HG03039 (cell line): Measurements from ENCODE around the gene SLCO1A2.
"Not testable (repeated sequence)": the region's sequence is repeated elsewhere in the genome, so short reads cannot be mapped to it uniquely, and the experiment has no call there.

Experiments
- ATAC-seq: cut with Tn5 transposase; IDR thresholded peaks from one replicate; pipeline ENCODE4 v1.9.1; 2021; ENCODE audit warnings: mild to moderate bottlenecking, moderate library complexity; ENCODE audit not compliant: unreplicated experiment

SLCO1A2 gene, protein sequence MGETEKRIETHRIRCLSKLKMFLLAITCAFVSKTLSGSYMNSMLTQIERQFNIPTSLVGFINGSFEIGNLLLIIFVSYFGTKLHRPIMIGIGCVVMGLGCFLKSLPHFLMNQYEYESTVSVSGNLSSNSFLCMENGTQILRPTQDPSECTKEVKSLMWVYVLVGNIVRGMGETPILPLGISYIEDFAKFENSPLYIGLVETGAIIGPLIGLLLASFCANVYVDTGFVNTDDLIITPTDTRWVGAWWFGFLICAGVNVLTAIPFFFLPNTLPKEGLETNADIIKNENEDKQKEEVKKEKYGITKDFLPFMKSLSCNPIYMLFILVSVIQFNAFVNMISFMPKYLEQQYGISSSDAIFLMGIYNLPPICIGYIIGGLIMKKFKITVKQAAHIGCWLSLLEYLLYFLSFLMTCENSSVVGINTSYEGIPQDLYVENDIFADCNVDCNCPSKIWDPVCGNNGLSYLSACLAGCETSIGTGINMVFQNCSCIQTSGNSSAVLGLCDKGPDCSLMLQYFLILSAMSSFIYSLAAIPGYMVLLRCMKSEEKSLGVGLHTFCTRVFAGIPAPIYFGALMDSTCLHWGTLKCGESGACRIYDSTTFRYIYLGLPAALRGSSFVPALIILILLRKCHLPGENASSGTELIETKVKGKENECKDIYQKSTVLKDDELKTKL

DNA sequence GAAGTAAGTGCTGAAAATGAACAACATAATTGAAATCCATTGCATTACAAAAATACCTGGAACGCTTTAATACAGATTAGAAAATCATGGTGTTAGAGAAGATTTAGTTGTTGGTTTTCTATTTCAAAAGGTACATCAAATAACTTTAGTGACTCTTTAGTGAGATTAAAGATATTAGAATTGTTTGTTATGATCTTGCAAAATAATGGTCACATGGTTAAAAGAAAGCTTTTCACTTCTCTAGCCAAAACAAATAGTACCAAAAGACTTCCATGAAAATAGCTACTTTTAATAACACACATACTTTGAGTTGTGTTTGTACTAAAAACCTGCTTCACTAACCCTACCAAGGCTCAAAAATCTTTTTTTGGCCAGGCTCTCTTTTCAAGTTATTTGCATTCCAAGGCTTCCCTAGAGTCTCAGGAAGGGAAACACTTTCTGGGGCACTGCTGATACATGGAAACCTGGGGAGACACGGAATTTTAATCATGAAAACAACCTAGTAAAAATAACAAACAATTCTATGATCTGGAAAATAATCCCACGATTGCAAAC lies at the start of gene SLCO1A2:
SLCO1A2 (minus strand) TSS at position 147 of the 555 bp plus-strand sequence. CDS start 270 bp downstream, outside the sequence.
- no peak for ATAC-seq

DNA sequence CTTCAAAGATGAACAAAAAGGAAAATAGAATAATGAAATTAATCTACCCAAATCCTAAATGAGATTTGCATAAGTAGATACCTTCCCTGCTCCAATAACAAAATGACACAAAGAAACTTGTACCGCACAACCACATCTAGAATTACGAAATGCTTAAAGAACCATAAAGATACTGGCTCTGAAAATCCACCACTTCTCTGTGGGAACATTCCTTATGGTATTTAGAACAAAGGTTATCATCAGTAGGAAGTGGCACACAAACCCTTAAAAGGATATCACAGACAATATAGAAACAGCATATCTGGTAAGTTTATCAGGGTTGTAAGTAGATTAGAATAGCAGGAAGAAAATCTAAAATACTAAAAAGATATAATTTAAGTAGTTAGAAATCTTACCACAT lies 49.5 kb upstream of the SLCO1A2 start:
- ATAC-seq, result no peak

DNA sequence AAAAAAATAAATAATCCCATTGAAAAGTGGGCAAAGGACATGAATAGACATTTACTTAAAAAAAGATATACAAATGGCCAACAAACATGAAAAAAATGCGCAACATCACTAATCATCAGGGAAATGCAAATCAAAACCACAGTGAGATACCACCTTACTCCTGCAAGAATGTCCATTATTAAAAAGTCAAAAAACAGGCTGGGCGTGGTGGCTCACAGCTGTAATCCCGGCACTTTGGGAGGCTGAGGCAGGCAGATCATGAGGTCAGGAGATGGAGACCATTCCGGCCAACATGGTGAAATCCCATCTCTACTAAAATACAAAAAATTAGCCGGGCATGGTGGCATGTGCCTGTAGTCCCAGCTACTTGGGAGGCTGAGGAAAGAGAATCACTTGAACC lies 46.6 kb upstream of the SLCO1A2 start:
- not testable (repeated sequence) for ATAC-seq

DNA sequence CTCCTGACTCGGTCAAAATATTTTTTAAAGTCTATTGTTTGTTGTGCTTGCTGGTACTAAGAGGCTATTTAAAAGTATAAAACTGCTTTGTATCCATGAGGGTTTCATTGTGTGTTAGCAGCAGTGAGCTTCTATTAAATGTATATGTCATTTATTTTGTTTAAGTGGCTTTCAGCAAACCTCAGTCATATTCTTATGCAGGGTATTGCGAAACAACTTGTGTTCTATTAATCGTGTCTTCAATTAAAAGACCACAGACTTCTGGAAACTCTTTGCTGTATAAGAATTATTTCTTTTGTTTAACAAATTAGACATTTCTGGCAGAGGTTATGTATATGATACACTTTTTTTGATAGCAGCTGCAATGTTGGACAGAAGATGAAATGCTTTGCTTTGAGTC lies 44.5 kb upstream of the SLCO1A2 start:
- ATAC-seq, result no peak

DNA sequence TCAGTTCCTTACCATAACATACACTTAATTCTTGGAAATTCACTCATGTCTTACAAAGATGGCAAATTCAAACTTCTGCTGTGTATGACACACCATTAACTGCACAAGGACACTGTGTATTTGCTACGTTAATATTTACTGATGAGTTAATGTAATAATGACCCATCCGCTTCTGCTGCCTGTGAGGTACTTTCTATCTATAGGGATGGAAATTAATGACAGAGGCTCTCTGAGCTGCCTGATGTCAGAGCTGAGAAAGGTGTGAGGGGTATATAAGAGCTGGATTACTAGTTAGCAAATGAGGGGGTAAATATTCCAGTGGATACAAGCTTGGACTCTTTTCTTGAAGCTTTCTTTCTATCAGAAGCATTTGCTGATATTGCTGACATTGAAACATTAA lies 37.9 kb upstream of the SLCO1A2 start, which contains the start of gene IAPP:
IAPP (plus strand) TSS at position 301 of the 400 bp plus-strand sequence. CDS start 450 bp downstream, outside the sequence.
- ATAC-seq, result no peak

DNA sequence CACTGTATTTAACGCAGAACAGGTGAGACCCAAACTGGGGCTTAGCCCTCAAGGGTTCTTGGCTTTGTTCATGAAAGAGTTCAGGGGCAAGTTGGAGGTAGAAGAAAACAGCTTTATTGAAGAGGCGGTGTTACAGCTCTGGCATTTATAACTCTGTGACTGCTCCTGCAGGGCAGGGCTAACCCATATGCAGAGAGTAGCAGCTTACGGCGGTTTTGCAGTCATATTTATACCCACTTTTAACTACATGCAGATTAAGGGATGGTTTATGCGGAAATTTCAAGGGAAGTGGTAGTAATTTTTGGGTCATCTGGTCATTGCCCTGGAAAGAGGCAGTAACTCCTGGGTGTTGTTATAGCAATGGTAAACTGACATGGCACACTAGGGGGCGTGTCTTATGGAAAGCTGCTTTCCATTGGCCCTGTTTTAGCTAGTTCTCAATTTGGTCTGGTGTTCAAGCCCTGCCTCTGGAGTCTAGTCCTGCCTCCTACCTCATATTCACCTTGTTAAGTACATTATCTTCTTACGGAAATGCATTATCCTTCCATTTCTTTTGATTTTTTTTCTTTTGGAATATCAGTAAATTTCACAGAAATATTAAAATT lies 36.2 kb upstream of the SLCO1A2 start:
- ATAC-seq, result no peak

DNA sequence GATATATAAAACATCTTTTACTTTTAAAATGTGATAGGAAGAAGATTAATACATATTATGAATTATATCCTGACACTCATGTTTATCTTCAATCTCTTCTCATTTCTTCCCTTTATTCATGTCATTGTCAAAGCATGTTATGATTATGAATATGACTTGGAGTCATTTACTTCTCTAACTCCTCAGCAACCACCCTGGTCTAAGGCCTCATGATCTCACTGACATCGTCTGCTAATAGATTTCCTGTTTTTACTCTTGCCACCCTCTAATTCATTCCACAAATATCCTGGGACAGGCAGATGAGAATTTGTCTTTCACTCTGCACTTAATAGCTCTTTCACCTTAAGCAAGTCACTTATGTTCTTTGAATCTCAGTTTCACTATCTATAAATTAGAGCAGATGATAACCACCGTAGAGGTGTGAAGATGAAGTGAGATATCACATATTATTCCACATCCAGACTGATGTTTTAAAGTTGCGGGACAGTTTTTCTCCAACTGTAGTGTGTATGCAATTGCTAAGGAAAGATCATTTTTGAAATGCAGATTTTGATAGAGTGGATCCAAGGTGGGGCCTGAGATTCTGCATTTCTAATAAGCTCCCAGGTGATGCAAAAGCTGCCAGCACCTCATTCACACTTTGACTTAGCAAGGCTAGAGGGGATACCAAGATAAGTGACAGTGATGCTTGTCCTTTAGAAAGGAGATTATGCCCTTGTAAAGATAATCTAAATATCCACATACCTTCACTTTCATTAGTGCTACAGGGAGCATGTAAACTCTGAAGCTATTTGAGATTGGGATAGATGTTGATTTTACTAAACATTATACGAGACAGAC lies 34.6 kb upstream of the SLCO1A2 start:
- no peak for ATAC-seq

DNA sequence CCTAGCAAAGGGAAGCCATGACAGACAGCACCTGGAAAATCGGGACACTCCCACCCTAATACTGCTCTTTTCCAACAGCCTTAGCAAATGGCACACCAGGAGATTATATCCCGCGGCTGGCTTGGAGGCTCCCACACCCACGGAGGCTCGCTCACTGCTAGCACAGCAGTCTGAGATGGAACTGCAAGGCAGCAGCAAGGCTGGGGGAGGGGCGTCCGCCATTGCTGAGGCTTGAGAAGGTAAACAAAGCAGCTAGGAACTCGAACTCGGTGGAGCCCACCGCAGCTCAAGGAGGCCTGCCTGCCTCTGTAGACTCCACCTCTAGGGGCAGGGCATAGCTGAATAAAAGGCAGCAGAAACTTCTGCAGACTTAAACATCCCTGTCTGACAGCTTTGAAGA lies 25.9 kb upstream of the SLCO1A2 start:
- not testable (repeated sequence) for ATAC-seq

DNA sequence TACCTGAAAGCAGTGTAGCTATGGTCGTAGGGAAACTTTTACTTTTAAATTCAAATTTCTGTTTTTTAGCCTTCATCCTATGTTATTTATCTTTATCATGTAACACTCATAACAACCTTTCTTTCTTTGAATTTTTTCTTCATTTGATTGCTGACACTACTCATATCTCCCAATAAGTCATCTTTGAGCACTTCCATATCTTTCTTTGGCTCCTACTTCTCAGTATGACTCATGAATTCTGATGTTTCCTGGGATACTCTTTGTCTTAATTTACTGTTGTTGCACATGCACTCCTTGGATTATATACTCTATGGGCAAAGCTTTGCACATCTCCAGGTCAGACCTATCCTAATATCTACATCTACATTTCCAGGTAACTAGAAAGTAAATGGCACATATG lies 19.9 kb upstream of the SLCO1A2 start:
- no peak for ATAC-seq

DNA sequence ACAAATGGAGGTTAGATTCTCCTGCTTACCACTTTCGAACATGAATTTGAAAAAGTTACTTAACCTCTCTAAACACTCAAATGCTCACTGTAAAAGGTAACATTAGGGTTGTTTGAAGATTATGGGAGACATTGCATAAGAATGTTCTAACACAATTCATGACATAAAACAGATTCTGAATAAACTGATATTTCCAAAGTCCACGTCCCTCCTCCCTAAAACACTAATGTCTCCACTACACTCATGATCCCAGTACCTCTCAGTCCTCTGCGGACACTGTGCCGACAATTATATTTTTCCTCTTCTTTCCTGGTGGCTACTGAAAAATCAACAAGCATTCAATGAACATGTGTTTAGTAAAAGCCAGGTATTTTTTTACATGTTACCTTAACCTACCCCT lies 19.2 kb upstream of the SLCO1A2 start:
- ATAC-seq, result no peak

DNA sequence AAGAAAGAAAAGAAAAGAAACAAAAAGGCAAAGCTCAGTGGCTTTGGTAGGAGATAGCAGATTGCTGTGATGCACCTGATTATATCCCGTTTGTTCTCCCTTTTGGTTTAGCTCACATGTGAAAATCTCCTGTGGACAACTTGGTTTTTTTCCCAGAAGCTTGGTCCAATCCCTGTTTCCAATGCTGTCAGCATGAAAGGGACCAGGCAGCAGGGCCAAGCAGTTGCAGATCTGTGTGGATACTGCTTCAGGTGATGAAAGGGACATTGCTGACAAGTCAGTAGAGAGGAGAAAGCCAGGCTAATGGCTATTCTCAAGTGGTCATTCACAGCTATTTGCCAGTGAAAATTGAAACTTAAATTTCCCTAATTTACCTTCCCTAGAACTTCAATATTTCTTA lies 18.8 kb upstream of the SLCO1A2 start:
- ATAC-seq, result no peak

DNA sequence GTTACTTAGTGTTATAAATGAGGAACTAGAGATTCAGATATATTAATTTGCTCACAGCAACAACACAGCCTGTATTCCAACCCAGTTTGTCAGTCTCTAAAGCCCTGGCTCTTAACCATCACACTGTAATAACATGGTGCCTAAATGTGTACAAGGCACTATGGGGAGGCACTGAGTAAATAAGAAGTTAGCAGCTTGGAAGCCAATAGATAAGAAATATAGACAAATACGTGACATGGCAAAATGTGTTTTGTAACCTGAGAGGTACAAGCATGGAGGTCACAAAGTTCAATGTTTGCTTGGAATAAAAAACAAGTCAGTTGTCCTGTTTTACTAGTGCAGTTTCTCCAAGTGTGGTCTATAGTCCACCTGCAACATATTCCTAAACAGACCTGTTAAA lies 16.3 kb upstream of the SLCO1A2 start:
- no peak for ATAC-seq

DNA sequence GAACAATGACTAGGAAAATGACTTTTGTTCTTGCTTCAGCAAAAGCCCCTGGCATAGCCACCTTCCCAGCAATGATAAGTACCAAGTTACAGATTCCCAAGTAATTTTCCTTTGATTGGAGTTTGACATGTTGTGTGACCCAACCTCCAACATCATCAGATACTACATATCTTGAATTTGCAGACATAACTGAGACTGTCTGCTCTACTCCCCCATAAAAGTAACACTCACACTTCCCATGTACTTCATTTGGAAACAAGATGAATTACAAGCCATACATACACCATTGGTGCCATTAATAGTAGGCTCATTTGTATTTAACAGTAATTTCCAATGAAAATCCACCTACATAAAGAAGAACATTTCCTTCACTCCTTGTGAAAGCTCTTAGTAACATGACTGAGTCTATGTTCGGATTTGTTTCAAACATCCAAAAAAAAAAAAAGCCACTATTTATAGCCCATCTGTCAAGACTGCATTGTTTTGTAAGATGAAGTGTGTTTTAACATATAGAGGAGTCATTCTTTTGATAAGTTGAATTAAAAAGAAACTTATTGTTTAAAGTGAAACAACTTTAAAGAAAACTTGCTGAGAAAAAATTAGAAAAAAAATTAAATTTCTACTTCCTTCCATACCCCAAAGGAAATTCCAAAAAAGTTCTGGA lies 12.0 kb upstream of the SLCO1A2 start:
- ATAC-seq, result no peak

DNA sequence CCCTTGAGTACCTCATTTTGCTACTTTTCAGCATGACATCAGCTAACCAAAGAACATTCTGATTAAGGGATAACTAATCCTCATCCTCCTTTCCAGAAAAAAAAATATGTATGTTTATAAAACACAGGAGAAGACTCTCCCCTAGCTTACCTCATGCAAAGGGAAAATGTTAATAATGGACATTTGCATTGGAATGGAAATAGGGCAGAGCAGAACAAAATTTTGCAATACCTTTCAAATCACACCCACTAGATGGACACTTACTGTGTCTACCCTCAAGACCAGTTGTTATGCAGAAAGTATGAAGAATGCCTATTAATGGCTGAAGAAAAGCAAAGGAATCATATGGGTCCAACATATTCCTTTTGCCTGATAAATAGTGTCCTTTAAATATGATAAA lies 8.9 kb upstream of the SLCO1A2 start:
- ATAC-seq, result no peak

DNA sequence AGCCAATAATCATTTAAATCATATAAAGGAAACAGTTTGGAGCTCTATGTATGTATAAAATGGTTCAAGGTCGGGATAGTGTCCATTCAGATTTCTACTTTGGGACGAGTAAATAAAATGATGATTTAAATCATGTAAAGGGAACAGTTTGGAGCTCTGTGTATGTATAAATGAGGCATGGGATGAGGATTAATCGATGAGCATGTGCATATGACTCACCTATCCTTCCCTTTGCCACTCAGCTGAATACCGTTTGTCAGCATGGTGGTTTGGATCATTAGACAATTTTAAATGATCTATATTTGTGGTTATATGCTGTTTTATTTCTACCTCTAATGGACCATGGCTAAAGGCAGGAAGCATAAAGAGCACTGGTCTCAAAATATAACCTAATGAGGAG lies 7.1 kb upstream of the SLCO1A2 start:
- no peak for ATAC-seq

DNA sequence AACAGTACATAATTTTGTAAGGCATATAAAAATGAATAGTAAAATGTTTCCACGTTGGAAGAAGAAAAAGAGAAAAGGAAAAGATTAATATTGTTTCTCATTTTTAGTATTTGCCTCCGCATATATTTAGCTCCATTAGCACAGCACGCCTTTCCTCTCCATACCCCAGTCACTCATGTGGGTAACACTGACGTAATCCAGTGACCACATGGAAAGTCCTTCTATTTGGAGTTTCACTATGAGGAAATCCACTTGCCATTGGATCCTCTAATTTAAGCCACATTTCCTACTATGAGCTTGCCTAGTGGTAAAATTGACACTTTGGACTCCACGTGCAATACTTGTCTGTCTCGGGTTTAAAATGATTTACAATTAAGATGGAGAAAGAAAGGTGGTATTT lies 5.7 kb upstream of the SLCO1A2 start:
- no peak for ATAC-seq

DNA sequence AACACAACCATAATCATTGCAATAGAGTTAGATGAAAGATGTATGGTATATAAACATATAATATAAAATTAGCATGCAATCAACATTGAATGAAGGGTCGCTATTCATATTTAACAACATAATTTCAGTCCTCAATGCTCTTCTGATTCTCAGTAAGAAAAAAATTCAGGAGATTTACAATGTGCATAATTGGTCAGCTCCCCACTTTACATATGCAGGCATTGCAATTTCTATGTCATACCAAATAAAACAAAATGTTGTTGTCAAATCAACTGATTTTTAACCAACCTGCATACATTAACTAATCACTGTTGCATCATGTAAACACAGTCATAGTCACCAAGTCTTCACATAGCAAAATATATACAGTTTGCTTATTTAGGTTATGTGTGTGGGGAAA lies 5.2 kb upstream of the SLCO1A2 start:
- ATAC-seq, result no peak

DNA sequence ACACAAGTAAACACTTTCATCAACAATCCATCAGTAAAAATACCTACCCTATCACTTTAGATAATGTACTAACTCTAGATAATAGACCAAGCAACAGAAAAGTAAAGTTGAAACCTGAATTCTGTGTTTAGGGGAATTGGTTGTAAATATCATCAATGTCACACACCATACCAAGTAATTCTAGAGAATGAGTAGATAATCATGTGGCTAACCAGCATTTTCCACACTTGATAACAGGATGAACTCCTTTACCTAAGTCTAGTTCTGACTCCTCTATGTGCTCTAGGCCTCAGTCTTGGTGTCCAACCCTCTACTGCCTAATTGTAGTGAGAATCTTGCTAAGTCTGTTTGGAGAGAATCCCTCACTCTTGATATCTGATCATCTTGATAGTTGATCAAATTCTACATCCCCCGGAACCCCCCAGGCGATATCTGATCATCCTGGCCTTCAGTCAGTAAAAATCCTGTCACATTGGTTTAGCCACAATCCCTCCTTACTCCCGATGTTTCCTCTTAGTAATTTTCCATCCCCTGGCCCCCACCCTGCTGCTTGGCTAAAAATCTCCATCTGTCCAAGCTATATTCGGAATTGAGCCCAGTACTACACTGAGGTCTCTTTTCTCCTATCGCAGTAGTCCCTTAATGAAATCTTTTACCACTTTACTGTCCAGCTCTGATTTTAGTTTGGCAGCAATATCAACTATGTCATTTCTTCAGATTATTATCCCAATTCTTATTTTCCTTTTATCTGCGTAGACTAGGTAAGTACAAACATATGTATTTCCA lies 3.4 kb upstream of the SLCO1A2 start:
- no peak for ATAC-seq

DNA sequence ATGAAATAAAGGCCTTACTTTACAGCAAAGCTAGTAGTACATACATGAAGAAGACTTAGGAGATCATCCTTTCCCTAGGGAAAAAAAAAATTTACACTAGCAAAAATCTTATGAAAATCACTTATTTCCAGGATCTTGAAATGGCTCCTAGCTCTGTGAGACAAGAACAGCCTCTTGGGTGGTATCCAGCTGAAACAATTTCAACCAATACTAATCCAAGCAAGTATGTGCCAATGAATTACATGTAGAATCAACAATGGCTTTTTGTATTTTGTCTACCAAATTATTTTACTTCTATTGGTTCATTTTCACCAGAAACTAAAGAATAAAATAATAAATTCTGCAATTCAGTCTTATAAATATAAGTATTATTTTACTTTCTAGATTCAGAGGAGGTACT lies 2.7 kb upstream of the SLCO1A2 start:
- ATAC-seq, result no peak
